HG02973 (cell line): ENCODE results near the gene ANKRD11.

ENCODE experiments used
- ATAC-seq: cut with Tn5 transposase; IDR thresholded peaks from one replicate; pipeline ENCODE4 v1.9.1; 2021; ENCODE audit warnings: moderate library complexity; ENCODE audit not compliant: unreplicated experiment

The ANKRD11 gene

GRCh38 chr16:89291363-89291762 is 199.0 kb downstream of the ANKRD11 start:
- ATAC-seq = no peak

- no peak for ATAC-seq
Observed at GRCh38 chr16:89290887-89291286, 199.5 kb downstream of the ANKRD11 start.

- ATAC-seq = no peak
Observed at GRCh38 chr16:89290472-89290871, 199.9 kb downstream of the ANKRD11 start.

- no peak for ATAC-seq
Observed at GRCh38 chr16:89289428-89290395, 200.6 kb downstream of the ANKRD11 start.

GRCh38 chr16:89288966-89289365 is 201.4 kb downstream of the ANKRD11 start:
- ATAC-seq = no peak

- no peak for ATAC-seq
Observed at GRCh38 chr16:89288577-89288844, 201.8 kb downstream of the ANKRD11 start.

GRCh38 chr16:89287777-89288576 is 202.4 kb downstream of the ANKRD11 start:
- ATAC-seq = no peak

GRCh38 chr16:89286096-89286495 is 204.3 kb downstream of the ANKRD11 start:
- no peak for ATAC-seq

GRCh38 chr16:89285381-89285780 is 205.0 kb downstream of the ANKRD11 start:
- ATAC-seq = no peak

- ATAC-seq = no peak
Observed at GRCh38 chr16:89283449-89283848, 206.9 kb downstream of the ANKRD11 start.

- ATAC-seq = no peak
Observed at GRCh38 chr16:89282523-89282922, 207.8 kb downstream of the ANKRD11 start.

- no peak for ATAC-seq
Observed at GRCh38 chr16:89281829-89282228, 208.5 kb downstream of the ANKRD11 start.

GRCh38 chr16:89281189-89281577 is 209.2 kb downstream of the ANKRD11 start:
- ATAC-seq = no peak

GRCh38 chr16:89280546-89281188 is 209.7 kb downstream of the ANKRD11 start:
- no peak for ATAC-seq

- ATAC-seq = no peak
Observed at GRCh38 chr16:89279666-89280481, 210.5 kb downstream of the ANKRD11 start.

GRCh38 chr16:89278441-89279240 is 211.7 kb downstream of the ANKRD11 start:
- ATAC-seq = no peak

- ATAC-seq = no peak
Observed at GRCh38 chr16:89277641-89278341, 212.6 kb downstream of the ANKRD11 start.

- no peak for ATAC-seq
Observed at GRCh38 chr16:89277049-89277448, 213.3 kb downstream of the ANKRD11 start.
